Inflammatory macrophage (primary cell): Measurements from ENCODE around the gene G6PC1.
"Not testable (repeated sequence)": the region's sequence is repeated elsewhere in the genome, so short reads cannot be mapped to it uniquely, and the experiment has no call there.

ENCODE experiments used
- DNase-seq, 2 donors: peaks; one replicate each; pipeline ENCODE4 v3.0.0-alpha.2; 2020 to 2022

The G6PC1 gene

GRCh38 chr17:42904110-42904469 lies 3.5 kb downstream of the G6PC1 start:
- DNase-seq, result no peak

GRCh38 chr17:42906772-42907446 lies 6.3 kb downstream of the G6PC1 start:
- peak; percentile 26 to 28 for DNase-seq

GRCh38 chr17:42908872-42909700 lies 8.5 kb downstream of the G6PC1 start:
- no peak for DNase-seq

GRCh38 chr17:42913522-42913921 lies 12.9 kb downstream of the G6PC1 start:
- no peak for DNase-seq

GRCh38 chr17:42913981-42914617 lies 13.5 kb downstream of the G6PC1 start:
- no peak for DNase-seq

- DNase-seq, result not testable (repeated sequence)
These were observed 14.7 kb downstream of the G6PC1 start for GRCh38 chr17:42915288-42915687.

GRCh38 chr17:42916388-42917235 lies 16.0 kb downstream of the G6PC1 start:
- DNase-seq, result not testable (repeated sequence)

GRCh38 chr17:42917236-42917603 lies 16.6 kb downstream of the G6PC1 start:
- DNase-seq, result no peak

- DNase-seq, result no peak
These were observed 18.4 kb downstream of the G6PC1 start for GRCh38 chr17:42918902-42919521.

- not testable (repeated sequence) for DNase-seq
These were observed 19.0 kb downstream of the G6PC1 start for GRCh38 chr17:42919522-42920077.

- no peak for DNase-seq
These were observed 19.7 kb downstream of the G6PC1 start for GRCh38 chr17:42920106-42920900.

- no peak for DNase-seq
These were observed 20.3 kb downstream of the G6PC1 start for GRCh38 chr17:42920922-42921321.

- no peak for DNase-seq
These were observed 21.7 kb downstream of the G6PC1 start for GRCh38 chr17:42922294-42922693.

- DNase-seq, result not testable (repeated sequence)
These were observed 22.9 kb downstream of the G6PC1 start for GRCh38 chr17:42923472-42923871.

GRCh38 chr17:42924891-42925290 lies 24.3 kb downstream of the G6PC1 start:
- no peak for DNase-seq

GRCh38 chr17:42928714-42929496 lies 28.3 kb downstream of the G6PC1 start:
- DNase-seq, result peak; percentile 92 to 93

GRCh38 chr17:42929497-42929844 lies 28.9 kb downstream of the G6PC1 start:
- no peak for DNase-seq

- DNase-seq, result peak; percentile 46 to 56
These were observed 37.4 kb downstream of the G6PC1 start for GRCh38 chr17:42937712-42938596.

GRCh38 chr17:42944211-42944610 lies 43.6 kb downstream of the G6PC1 start:
- DNase-seq, result no peak
